Activated T-helper 17 cell treated with anti-CD3 and anti-CD28 coated beads, Interleukin-2, amount 50 U/mL, for 72 hours (primary cell): ENCODE data around the gene LRRN4CL. TPM values are rescaled to one million over a fixed set of nuclear protein-coding genes. Genes with fewer than 3 reads are reported as not detected.
"Not testable (repeated sequence)": the region's sequence is repeated elsewhere in the genome, so short reads cannot be mapped to it uniquely, and the experiment has no call there.

Experiments
- ATAC-seq: fragments of 150-1000 bp; cut with Tn5 transposase; replicated peaks from 2 replicates; pipeline ENCODE4 v1.10.0; 2021; ENCODE audit warnings: mild to moderate bottlenecking, moderate library complexity
- H3K27ac Mint-ChIP-seq: one replicate; pipeline ENCODE4 v1.8.0; 2022; ENCODE audit warnings: mixed read lengths
- H3K27me3 Mint-ChIP-seq: one replicate; pipeline ENCODE4 v1.8.0; 2022; ENCODE audit warnings: mixed read lengths
- H3K36me3 Mint-ChIP-seq: one replicate; pipeline ENCODE4 v1.8.0; 2022; ENCODE audit warnings: low read depth, mild to moderate bottlenecking, mixed read lengths
- H3K4me1 Mint-ChIP-seq: one replicate; pipeline ENCODE4 v1.8.0; 2022; ENCODE audit warnings: mixed read lengths
- H3K4me3 Mint-ChIP-seq: one replicate; pipeline ENCODE4 v1.8.0; 2022; ENCODE audit warnings: mild to moderate bottlenecking, mixed read lengths
- H3K9me3 Mint-ChIP-seq: one replicate; pipeline ENCODE4 v1.8.0; 2022; ENCODE audit warnings: mixed read lengths
- total RNA-seq, 2 donors: library from RNA; stranded (reverse); gene quantifications; one replicate each; pipeline ENCODE4 v1.2.3, GENCODE V29; 2022

Gene LRRN4CL
- total RNA-seq, 2 donors from 2014 or later, result 0.45 to 0.56 TPM

DNA sequence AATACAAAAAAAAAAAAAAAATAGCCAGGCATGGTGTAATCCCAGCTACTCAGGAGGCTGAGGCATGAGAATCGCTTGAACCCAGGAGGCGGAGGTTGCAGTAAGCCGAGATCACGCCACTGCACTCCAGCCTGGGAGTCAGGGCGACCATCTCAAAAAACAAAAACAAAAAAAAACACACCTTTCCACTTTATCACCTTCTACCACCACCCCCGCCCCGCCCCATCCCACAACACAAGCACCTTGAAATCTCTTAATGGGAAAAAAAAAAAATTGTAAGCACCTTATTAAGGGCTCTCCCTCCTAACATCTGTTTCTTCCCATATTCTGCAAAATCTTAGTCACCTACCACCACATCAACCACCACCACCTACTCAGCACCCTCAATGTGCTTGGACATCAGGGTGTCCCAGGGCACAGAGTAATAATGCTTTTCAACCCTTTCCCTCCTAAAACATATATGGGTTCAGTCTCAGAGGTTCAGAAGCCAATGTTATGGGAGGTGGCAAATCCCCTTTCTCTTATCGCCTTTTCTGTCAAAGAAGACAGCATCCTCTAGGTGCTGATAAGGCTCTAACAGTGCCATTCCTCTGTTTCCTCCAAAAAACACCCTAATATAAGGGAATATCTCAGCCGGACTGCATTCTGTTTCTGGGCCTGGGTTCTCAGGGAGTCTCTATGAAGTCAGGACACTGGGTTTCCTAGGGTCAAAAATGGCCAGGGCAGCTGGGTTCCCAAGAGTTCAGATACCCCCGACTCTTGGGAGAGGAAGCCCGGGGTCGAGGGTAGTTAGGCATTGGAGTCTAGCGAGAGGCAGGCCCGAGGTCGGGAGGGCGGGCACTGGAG is 36.9 kb downstream of the LRRN4CL start:
- peak overlapping the region; percentile 94 for H3K4me3 Mint-ChIP-seq
- H3K36me3 Mint-ChIP-seq, result peaks cover 20% of the 10 kb centered on the region
- no peaks in the 10 kb centered on the region for H3K9me3 Mint-ChIP-seq

GRCh38 chr11:62650283-62650682 is 39.0 kb downstream of the LRRN4CL start:
- not testable (repeated sequence) for H3K27ac Mint-ChIP-seq, H3K4me3 Mint-ChIP-seq, H3K27me3 Mint-ChIP-seq, ATAC-seq, H3K9me3 Mint-ChIP-seq
- Mint-ChIP-seq H3K36me3 (peaks cover 36% of the 10 kb centered on the region), H3K4me1 (peaks cover 11% of the 10 kb centered on the region)

More for the DNA sequence above, 36.9 kb downstream of the LRRN4CL start:
- peak; percentile 35 for ATAC-seq
- Mint-ChIP-seq H3K4me1 (peaks cover 11% of the 10 kb centered on the region), H3K27ac (peak overlapping the region; percentile 98), H3K27me3 (no peaks in the 10 kb centered on the region)

- Mint-ChIP-seq H3K36me3 (peaks cover 44% of the 10 kb centered on the region), H3K27me3 (no peaks in the 10 kb centered on the region), H3K9me3 (no peaks in the 10 kb centered on the region), H3K4me1 (peaks cover 11% of the 10 kb centered on the region), H3K27ac (no peak overlapping the region), H3K4me3 (no peak overlapping the region)
- ATAC-seq, result no peak
Measured at GRCh38 chr11:62649486-62649885, 39.8 kb downstream of the LRRN4CL start.

DNA sequence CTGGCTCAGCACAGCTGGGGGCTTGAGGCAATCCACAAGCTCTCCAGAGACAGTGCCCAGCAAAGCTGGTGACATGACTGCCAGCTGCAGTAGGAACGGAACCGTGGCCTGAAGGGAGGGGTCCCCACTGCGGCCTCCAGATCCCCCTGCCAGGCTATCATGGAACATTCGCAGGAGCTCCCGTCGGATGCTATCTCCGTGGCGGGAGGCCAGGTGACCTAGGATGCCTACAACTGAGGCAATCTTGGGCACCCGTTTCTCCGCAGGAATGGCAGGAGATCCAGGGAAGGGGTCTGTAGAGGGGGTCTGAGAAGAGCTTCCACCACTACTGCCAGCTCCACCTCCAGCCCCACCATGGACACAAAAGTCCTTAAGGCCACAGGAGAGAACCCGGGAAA is 40.4 kb downstream of the LRRN4CL start:
- ATAC-seq, result no peak
- peaks cover 11% of the 10 kb centered on the region for H3K4me1 Mint-ChIP-seq

DNA sequence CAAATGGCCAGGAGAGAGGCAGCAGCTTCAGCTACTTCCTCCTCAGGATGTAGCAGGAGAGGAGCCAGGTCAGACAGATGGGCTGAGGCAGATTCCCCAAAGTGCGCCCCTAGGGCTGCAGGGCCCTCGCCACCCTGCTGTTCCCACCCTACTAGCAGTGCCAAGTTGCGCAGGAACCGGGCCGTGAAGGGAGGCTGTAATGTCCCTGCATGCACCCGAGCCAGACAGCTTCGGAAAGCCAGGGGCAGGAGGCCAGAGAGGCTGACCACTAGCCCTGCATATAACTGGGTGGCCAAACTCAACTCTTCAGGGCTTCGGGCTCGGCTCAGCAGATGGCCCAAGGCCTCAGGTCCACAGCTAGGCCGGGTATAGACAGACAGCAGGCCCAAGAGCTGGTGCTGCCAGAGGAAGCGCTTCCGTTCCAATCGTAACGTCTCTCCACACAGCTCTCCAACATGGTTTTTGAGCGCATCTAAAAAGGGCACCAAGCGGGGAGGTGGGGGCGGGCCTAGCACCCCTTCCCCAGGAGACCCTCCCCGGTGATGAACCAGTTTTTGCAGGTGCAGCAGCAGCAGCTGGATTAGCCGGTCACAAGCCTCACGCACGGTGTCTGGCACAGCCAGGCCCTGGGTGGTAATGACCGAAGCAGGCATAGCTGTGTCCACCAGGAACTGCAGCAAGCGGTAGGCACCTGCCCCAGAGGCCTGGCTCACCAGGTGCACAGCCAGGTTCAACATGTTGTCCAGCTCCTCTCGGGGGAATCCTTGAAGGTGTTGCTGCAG is 41.0 kb downstream of the LRRN4CL start:
- Mint-ChIP-seq H3K27ac (no peak overlapping the region), H3K27me3 (no peaks in the 10 kb centered on the region), H3K9me3 (no peaks in the 10 kb centered on the region), H3K4me3 (no peak overlapping the region), H3K4me1 (peaks cover 7% of the 10 kb centered on the region), H3K36me3 (peaks cover 51% of the 10 kb centered on the region)
- ATAC-seq, result no peak

More for the DNA sequence above, 40.4 kb downstream of the LRRN4CL start:
- peaks cover 49% of the 10 kb centered on the region for H3K36me3 Mint-ChIP-seq
- no peak overlapping the region for H3K27ac Mint-ChIP-seq
- no peaks in the 10 kb centered on the region for H3K27me3 Mint-ChIP-seq
- H3K4me3 Mint-ChIP-seq, result no peak overlapping the region
- H3K9me3 Mint-ChIP-seq, result no peaks in the 10 kb centered on the region

DNA sequence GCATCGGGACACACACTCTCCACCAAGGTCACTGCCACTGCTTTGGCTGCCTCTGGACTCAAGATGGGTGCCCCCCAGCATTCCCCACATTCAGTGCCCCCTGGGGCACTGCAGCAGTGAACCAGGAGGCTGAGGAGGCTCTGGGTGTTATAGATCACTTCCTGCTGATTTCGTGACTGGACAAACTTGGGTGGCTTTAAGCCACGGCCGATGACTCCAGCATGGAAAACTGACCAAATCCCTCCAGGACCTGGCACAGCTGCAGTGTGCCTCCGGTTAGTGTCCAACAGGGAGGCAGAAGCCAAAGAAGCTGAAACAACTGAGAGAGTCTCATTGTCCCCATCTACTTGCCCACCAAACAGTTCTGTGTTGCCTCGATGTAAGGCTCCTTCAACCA is 41.7 kb downstream of the LRRN4CL start:
- Mint-ChIP-seq H3K9me3 (no peaks in the 10 kb centered on the region), H3K4me1 (peaks cover 6% of the 10 kb centered on the region), H3K36me3 (peaks cover 57% of the 10 kb centered on the region), H3K27ac (no peak overlapping the region), H3K27me3 (no peaks in the 10 kb centered on the region), H3K4me3 (peak overlapping the region; percentile 100)
- no peak for ATAC-seq

GRCh38 chr11:62646825-62647608 is 42.3 kb downstream of the LRRN4CL start:
- no peaks in the 10 kb centered on the region for H3K27me3 Mint-ChIP-seq
- ATAC-seq, result no peak

GRCh38 chr11:62645946-62646824 is 43.1 kb downstream of the LRRN4CL start, which contains the start of gene GANAB:
Gene GANAB, minus strand, starts transcription at chr11:62646613. Its CDS starts 14 bp downstream, at chr11:62646599.
- no peaks in the 10 kb centered on the region for H3K27me3 Mint-ChIP-seq
- no peaks in the 10 kb centered on the region for H3K4me1 Mint-ChIP-seq
- H3K4me3 Mint-ChIP-seq, result peak within 1 kb of the TSS; percentile 100
- peak; percentile 99 for ATAC-seq
- H3K36me3 Mint-ChIP-seq, result peaks cover 54% of the 10 kb centered on the region
- H3K9me3 Mint-ChIP-seq, result no peaks in the 10 kb centered on the region
- H3K27ac Mint-ChIP-seq, result peak within 1 kb of the TSS; percentile 97

More at GRCh38 chr11:62646825-62647608, 42.3 kb downstream of the LRRN4CL start:
- H3K9me3 Mint-ChIP-seq, result no peaks in the 10 kb centered on the region
- peak overlapping the region; percentile 97 for H3K27ac Mint-ChIP-seq
- H3K4me1 Mint-ChIP-seq, result no peaks in the 10 kb centered on the region
- peaks cover 54% of the 10 kb centered on the region for H3K36me3 Mint-ChIP-seq
- H3K4me3 Mint-ChIP-seq, result peak overlapping the region; percentile 100

GRCh38 chr11:62645671-62645945 is 43.7 kb downstream of the LRRN4CL start:
- no peaks in the 10 kb centered on the region for H3K27me3 Mint-ChIP-seq
- peaks cover 5% of the 10 kb centered on the region for H3K4me1 Mint-ChIP-seq
- no peaks in the 10 kb centered on the region for H3K9me3 Mint-ChIP-seq
- H3K27ac Mint-ChIP-seq, result peak overlapping the region; percentile 97
- H3K36me3 Mint-ChIP-seq, result peaks cover 59% of the 10 kb centered on the region
- H3K4me3 Mint-ChIP-seq, result peak overlapping the region; percentile 100
- peak; percentile 1 for ATAC-seq

DNA sequence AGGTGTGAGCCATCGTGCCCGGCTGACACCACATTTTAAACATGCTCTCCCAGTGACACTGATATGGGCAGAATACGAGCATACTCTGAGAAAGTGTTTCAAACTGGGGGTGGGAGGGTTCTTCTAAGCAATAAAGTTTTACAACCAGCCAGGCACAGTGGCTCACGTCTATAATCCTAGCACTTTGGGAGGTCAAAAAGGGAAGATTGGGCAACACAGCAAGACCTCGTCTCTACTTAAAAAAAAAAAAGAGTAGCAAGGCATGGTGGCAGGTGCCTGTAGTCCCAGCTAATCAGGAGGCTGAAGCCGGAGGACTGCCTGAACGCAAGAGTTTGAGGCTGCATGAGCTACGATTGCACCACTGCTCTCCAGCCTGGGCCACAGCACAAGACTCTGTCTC is 45.1 kb downstream of the LRRN4CL start:
- Mint-ChIP-seq H3K4me1 (peaks cover 11% of the 10 kb centered on the region), H3K9me3 (no peaks in the 10 kb centered on the region), H3K27me3 (no peaks in the 10 kb centered on the region), H3K27ac (no peak overlapping the region), H3K4me3 (peak overlapping the region; percentile 100), H3K36me3 (peaks cover 63% of the 10 kb centered on the region)
- no peak for ATAC-seq

Other genes starting within 250 kb of the LRRN4CL start
- gene AHNAK, start 142.7 kb downstream of the LRRN4CL start, total RNA-seq, result 100 to 1,000 TPM; 155 to 336 TPM
- 1,000 to 10,000 TPM; 1,690 to 1,865 TPM for gene EEF1G, start 115.6 kb downstream of the LRRN4CL start, total RNA-seq
- 10 to 100 TPM; 23.8 to 25.7 TPM for gene TUT1, start 98.0 kb downstream of the LRRN4CL start, total RNA-seq
- gene MTA2, start 87.7 kb downstream of the LRRN4CL start, total RNA-seq, result 100 to 1,000 TPM; 142 to 198 TPM
- 100 to 1,000 TPM; 122 to 130 TPM for gene EML3, start 76.8 kb downstream of the LRRN4CL start, total RNA-seq
- 1 to 10 TPM; 2.0 to 3.0 TPM for gene ROM1, start 76.3 kb downstream of the LRRN4CL start, total RNA-seq
- 10 to 100 TPM; 60.5 to 71.9 TPM for gene B3GAT3, start 67.5 kb downstream of the LRRN4CL start, total RNA-seq
- 100 to 1,000 TPM; 226 to 266 TPM for gene GANAB, start 42.9 kb downstream of the LRRN4CL start, total RNA-seq
- 10 to 100 TPM; 26.5 to 27.8 TPM for gene INTS5, start 36.2 kb downstream of the LRRN4CL start, total RNA-seq
- gene C11orf98, start 24.3 kb downstream of the LRRN4CL start, total RNA-seq, result 10 to 100 TPM; 65.0 to 89.6 TPM
- 10 to 100 TPM; 23.6 TPM for gene CSKMT, start 24.2 kb downstream of the LRRN4CL start, total RNA-seq
- 1 to 10 TPM; 2.5 to 2.7 TPM for gene UQCC3, start 17.9 kb downstream of the LRRN4CL start, total RNA-seq
- gene LBHD1, start 17.3 kb downstream of the LRRN4CL start, total RNA-seq, result 10 to 100 TPM; 27.0 to 28.5 TPM
- 10 to 100 TPM; 70.7 to 93.4 TPM for gene UBXN1, start 10.5 kb downstream of the LRRN4CL start, total RNA-seq
- 10 to 100 TPM; 31.1 to 39.2 TPM for gene BSCL2, start 17.9 kb upstream of the LRRN4CL start, total RNA-seq
- not detected for gene GNG3, start 18.1 kb upstream of the LRRN4CL start, total RNA-seq
- gene HNRNPUL2, start 37.9 kb upstream of the LRRN4CL start, total RNA-seq, result 10 to 100 TPM; 54.0 to 60.1 TPM
- 10 to 100 TPM; 49.9 to 56.2 TPM for gene TTC9C, start 39.0 kb upstream of the LRRN4CL start, total RNA-seq
- gene ZBTB3, start 64.6 kb upstream of the LRRN4CL start, total RNA-seq, result 10 to 100 TPM; 12.8 to 13.9 TPM
- 100 to 1,000 TPM in 1 of 2 donors, 10 to 100 TPM in 1; 92.0 to 114 TPM for gene POLR2G, start 72.0 kb upstream of the LRRN4CL start, total RNA-seq
- 10 to 100 TPM; 14.1 to 27.5 TPM for gene TAF6L, start 81.9 kb upstream of the LRRN4CL start, total RNA-seq
- gene TMEM179B, start 97.9 kb upstream of the LRRN4CL start, total RNA-seq, result 10 to 100 TPM; 18.6 to 20.9 TPM
- gene TMEM223, start 102.5 kb upstream of the LRRN4CL start, total RNA-seq, result 10 to 100 TPM in 1 of 2 donors, 1 to 10 TPM in 1; 6.2 to 16.2 TPM
- 100 to 1,000 TPM in 1 of 2 donors, 10 to 100 TPM in 1; 85.8 to 115 TPM for gene NXF1, start 115.9 kb upstream of the LRRN4CL start, total RNA-seq
- gene STX5, start 142.5 kb upstream of the LRRN4CL start, total RNA-seq, result 10 to 100 TPM; 23.4 to 32.0 TPM
- under 1 TPM; 0.82 TPM for gene TEX54, start 143.3 kb upstream of the LRRN4CL start, total RNA-seq
- 100 to 1,000 TPM in 1 of 2 donors, 10 to 100 TPM in 1; 70.3 to 104 TPM for gene WDR74, start 150.1 kb upstream of the LRRN4CL start, total RNA-seq
- gene SLC3A2, start 191.4 kb upstream of the LRRN4CL start, total RNA-seq, result 100 to 1,000 TPM; 176 to 287 TPM
- gene CHRM1, start 231.8 kb upstream of the LRRN4CL start, total RNA-seq, result not detected